Upper lobe of left lung (tissue), 4 donors: ENCODE results near the gene METTL2A.
"Not testable (repeated sequence)": the region's sequence is repeated elsewhere in the genome, so short reads cannot be mapped to it uniquely, and the experiment has no call there.

ENCODE experiments used
- EP300 ChIP-seq, 4 donors: sonication (generic); formaldehyde crosslinking; IDR thresholded peaks; one replicate each; pipeline ENCODE4 v1.5.1; 2017; ENCODE audit warnings: antibody characterized with exemption in 4 of 4, control low read depth in 2 of 4
- POLR2A ChIP-seq, 4 donors: fragments of 450-650 bp; IDR thresholded peaks; one replicate each; pipeline ENCODE4 v1.5.1; 2016 to 2017; ENCODE audit warnings: antibody characterized with exemption in 4 of 4, mild to moderate bottlenecking in 2 of 4
- TF ChIP-seq, protein P1 (sequence below), 6 experiments: fragments of 450-650 bp in 4 of 6; fragments of 200-600 bp in 2 of 6; sonication (generic) in 2 of 6; IDR thresholded peaks; one replicate each; pipeline ENCODE4 v1.5.1; 2016 to 2019; ENCODE audit warnings: antibody characterized with exemption in 6 of 6

DNA sequence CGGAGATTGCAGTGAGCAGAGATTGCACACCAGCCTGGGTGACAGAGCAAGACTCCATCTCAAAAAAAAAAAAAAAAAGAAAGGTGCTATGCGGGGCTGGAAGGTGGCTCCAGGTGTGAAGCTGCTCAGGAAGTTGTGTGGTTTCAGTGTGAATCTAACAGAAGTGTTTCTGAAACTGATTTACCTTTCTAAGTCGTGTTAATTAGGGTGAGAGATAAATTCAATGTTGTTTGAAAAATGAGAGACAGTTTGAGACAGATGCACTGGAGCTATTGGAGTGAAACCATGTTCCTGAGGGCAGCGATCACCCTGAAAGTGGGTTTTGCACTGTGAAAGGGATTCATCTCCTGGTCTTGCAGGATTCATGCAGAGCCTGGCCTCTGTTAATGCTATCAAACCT, 30.0 kb downstream of the METTL2A start:
- TF ChIP-seq POLR2A, EP300 (IDR thresholded peaks at IDR 0.05): not testable (repeated sequence)
- TF ChIP-seq, protein P1, sequence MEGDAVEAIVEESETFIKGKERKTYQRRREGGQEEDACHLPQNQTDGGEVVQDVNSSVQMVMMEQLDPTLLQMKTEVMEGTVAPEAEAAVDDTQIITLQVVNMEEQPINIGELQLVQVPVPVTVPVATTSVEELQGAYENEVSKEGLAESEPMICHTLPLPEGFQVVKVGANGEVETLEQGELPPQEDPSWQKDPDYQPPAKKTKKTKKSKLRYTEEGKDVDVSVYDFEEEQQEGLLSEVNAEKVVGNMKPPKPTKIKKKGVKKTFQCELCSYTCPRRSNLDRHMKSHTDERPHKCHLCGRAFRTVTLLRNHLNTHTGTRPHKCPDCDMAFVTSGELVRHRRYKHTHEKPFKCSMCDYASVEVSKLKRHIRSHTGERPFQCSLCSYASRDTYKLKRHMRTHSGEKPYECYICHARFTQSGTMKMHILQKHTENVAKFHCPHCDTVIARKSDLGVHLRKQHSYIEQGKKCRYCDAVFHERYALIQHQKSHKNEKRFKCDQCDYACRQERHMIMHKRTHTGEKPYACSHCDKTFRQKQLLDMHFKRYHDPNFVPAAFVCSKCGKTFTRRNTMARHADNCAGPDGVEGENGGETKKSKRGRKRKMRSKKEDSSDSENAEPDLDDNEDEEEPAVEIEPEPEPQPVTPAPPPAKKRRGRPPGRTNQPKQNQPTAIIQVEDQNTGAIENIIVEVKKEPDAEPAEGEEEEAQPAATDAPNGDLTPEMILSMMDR (IDR thresholded peaks at IDR 0.05), result not testable (repeated sequence)
